ENCODE results near the gene ACAA2. TPM values are rescaled to one million over a fixed set of nuclear protein-coding genes. Genes with fewer than 3 reads are reported as not detected.
A peak's percentile ranks its signal among the peaks of the same experiment; 100 is the strongest.

ACAA2 gene
- total RNA-seq, 2 experiments from 2014 or later = 67.9 to 69.8 TPM

DNA sequence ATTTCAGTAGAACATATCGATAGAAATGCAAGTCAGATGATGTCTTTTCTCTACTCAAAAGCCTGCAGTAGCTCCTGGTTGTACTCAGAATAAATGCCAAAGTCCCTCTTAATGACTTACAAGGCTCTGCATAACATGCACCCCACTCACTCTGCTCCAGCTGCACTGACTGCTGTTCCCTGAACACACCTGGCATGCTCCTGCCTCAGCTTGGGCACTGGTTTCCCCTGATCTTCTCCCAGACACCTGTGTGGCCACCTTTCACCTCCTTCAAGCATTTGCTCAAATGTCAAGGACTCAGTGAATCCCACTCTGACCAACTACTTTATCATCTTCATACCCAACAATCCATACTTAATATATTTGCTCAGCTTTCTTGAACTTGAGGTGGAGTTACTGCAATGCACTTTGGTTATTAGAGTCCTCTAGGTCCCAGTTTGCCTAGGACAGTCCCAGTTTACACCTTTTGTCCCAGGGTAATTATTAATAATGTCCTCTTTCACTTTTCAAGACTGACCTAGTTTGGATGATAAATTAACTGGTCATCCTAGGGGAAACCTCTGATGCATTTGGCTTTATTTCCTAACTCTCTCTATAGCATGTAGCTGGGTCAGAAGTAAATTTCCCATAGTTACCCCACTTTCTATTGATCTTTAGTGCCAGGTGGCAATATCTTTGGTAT, 44.1 kb downstream of the ACAA2 start:
- Mint-ChIP-seq H3K4me1 (ENCODE audit: low read depth) (no peaks in the 10 kb centered on the region), H3K27ac (no peak overlapping the region), H3K36me3 (ENCODE audit: low read depth) (no peaks in the 10 kb centered on the region), H3K4me3 (no peak overlapping the region), H3K27me3 (ENCODE audit: low read depth) (no peaks in the 10 kb centered on the region), H3K9me3 (peaks cover 1% of the 10 kb centered on the region)
- CTCF ChIA-PET = interaction anchor here (0.6 to 0.7 kb wide), 2 partner anchors 92 to 100 kb away, joined by 3 read pairs; no protein-coding TSS in a partner anchor
- intact Hi-C loops (cut with micrococcal nuclease) = loop anchor here (5.0 kb wide), 1 partner anchor 247 kb away; no protein-coding TSS in a partner anchor
- no peak for DNase-seq

DNA sequence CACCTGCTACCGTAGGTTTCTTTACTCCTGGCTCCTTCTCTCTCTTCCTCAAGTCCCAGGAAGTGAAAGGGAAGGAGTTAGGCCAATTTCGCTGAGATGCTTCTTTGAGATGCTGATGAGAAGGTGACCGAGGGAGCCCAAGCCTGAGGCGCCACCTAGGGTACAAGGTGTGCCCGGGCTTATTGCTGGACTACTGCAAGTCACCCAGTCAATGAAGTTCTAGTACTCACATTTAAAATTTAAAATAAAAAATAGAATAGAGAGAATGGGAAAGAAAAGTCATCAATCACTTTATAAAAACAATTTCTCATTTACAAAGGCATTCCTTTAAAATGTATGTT, 45.3 kb downstream of the ACAA2 start:
- CTCF ChIA-PET = no interaction called here
- intact Hi-C loops (cut with micrococcal nuclease) = loop anchor here (1.0 to 5.0 kb wide), 2 partner anchors 246 to 1093 kb away; no protein-coding TSS in a partner anchor
- H3K4me1 Mint-ChIP-seq (ENCODE audit: low read depth) = no peaks in the 10 kb centered on the region
- H3K27me3 Mint-ChIP-seq (ENCODE audit: low read depth) = no peaks in the 10 kb centered on the region
- H3K4me3 Mint-ChIP-seq = no peak overlapping the region
- DNase-seq = peak; percentile 41
- H3K9me3 Mint-ChIP-seq = no peaks in the 10 kb centered on the region
- H3K27ac Mint-ChIP-seq = no peak overlapping the region
- no peaks in the 10 kb centered on the region for H3K36me3 Mint-ChIP-seq (ENCODE audit: low read depth)

DNA sequence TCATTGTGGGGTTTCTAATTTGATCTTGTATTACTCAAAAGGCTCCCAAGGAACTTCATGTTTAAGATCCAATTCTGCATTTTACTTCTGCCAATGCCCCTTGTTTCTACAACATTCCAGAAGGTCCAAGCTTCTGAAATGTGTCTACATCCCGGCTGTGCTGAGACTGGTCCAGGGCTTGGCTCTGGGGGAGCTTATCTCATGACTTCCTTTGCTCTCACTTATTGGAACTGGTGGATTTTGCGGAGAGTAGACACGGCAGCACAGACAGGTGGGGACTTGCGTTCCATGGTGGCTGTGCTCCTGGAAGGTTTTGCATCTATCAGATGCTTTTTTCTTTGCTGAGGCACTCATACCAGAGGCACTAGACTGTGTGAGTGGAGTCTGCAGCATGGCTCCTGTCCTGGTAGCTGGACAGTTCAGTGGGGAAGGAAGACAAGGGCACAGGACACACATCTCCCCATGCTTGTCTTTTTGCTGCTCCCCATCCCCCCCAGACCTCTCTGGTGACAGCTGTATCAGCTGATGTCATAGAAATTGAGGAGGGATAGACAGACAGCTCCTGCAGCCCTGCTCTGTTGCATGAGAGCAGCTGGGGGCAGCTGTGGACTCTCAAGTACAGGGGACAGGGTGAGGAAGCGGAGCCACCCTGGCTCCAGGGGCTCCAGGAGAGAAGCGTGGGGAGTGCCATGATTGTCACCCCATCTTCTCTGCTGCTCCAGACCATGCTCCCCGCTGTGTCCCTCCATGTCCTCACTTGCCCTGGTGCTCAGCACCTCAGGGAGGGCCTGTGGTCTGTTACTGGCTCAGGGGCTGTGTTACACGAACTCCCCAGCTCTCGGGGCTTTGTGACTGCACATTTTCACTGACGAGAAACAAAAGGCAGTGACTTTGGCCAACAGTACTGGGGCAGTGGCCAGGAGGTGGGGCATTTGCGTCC, 46.0 kb downstream of the ACAA2 start:
- intact Hi-C loops (cut with micrococcal nuclease) = loop anchor here (1.0 to 5.0 kb wide), 2 partner anchors 245 to 1092 kb away; no protein-coding TSS in a partner anchor
- no peaks in the 10 kb centered on the region for H3K4me1 Mint-ChIP-seq (ENCODE audit: low read depth)
- CTCF ChIA-PET = no interaction called here

DNA sequence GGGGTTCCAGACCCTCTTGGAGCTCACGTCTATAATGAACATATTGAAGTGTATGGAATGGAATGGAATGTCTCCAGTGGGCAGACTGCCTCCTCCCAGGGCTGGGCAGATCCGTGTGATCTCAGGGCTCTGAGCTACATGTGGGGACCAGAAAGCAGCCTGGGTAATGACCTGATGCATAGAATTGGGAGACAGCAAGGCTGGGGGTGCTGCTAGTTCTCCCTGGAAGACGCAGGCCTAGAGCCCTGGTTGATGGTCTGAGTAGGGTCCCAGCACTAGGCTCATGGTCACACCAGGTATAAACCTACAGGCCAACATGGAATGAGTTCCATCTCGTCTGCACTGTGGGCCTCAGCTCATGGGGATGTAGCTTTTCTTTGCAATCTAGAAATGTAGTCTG, 46.7 kb downstream of the ACAA2 start:
- Mint-ChIP-seq H3K27ac (no peak overlapping the region), H3K4me1 (ENCODE audit: low read depth) (no peaks in the 10 kb centered on the region), H3K9me3 (no peaks in the 10 kb centered on the region), H3K36me3 (ENCODE audit: low read depth) (no peaks in the 10 kb centered on the region), H3K4me3 (no peak overlapping the region), H3K27me3 (ENCODE audit: low read depth) (no peaks in the 10 kb centered on the region)
- DNase-seq = no peak
- CTCF ChIA-PET = interaction anchor here (0.8 kb wide), 1 partner anchor 11 kb away, joined by 3 read pairs; no protein-coding TSS in a partner anchor
- intact Hi-C loops (cut with micrococcal nuclease) = loop anchor here (5.0 kb wide), 1 partner anchor 244 kb away; no protein-coding TSS in a partner anchor

More for the DNA sequence above, 46.0 kb downstream of the ACAA2 start:
- Mint-ChIP-seq H3K27me3 (ENCODE audit: low read depth) (no peaks in the 10 kb centered on the region), H3K4me3 (no peak overlapping the region), H3K27ac (no peak overlapping the region), H3K36me3 (ENCODE audit: low read depth) (no peaks in the 10 kb centered on the region), H3K9me3 (no peaks in the 10 kb centered on the region)
- DNase-seq = no peak

DNA sequence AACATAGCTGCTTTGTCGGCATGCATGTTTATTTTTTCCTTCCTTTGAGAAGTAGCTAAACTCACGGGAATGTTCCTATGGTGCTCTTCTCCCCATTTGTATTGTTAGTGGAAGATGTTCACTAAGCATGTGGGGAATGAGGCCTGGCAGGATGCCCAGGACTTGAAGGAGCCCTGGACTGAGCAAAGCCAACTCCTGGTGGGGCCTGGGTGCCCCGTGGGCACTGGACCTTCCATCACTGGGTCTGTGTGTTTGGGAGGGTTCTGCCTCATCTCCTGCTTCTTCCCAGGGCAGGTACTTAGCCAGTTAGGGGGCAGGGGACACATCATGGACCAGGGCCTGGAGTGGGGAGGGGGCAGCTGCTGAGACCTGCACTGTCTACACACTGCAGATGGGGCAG, 49.3 kb downstream of the ACAA2 start:
- Mint-ChIP-seq H3K27me3 (ENCODE audit: low read depth) (no peaks in the 10 kb centered on the region), H3K4me1 (ENCODE audit: low read depth) (no peaks in the 10 kb centered on the region), H3K9me3 (no peaks in the 10 kb centered on the region), H3K27ac (no peak overlapping the region), H3K4me3 (no peak overlapping the region), H3K36me3 (ENCODE audit: low read depth) (no peaks in the 10 kb centered on the region)
- intact Hi-C loops (cut with micrococcal nuclease) = no loop called here
- DNase-seq = no peak
- CTCF ChIA-PET = no interaction called here

DNA sequence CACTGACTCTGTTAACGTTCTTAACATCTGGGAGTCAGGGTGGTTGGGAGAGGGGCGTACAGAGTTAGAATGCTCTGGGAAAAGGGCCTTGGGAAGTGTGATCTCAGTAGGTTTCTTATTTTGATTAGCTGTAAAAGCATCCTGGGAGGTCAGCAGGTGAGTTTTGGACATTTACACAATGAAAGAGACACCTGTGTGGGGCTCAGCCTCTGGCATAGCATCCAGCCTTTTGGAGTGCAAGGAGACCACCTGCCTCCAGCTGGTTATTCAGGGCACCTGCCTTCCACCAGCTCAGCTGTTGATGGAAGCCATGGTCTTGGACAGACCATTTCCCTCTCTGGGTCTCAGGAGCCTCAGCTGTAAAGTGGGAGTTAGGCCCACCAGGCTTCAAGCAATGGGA, 49.7 kb downstream of the ACAA2 start:
- Mint-ChIP-seq H3K4me1 (ENCODE audit: low read depth) (no peaks in the 10 kb centered on the region), H3K36me3 (ENCODE audit: low read depth) (no peaks in the 10 kb centered on the region), H3K9me3 (no peaks in the 10 kb centered on the region), H3K27ac (no peak overlapping the region), H3K27me3 (ENCODE audit: low read depth) (no peaks in the 10 kb centered on the region), H3K4me3 (no peak overlapping the region)
- intact Hi-C loops (cut with micrococcal nuclease) = no loop called here
- CTCF ChIA-PET = no interaction called here
- no peak for DNase-seq

DNA sequence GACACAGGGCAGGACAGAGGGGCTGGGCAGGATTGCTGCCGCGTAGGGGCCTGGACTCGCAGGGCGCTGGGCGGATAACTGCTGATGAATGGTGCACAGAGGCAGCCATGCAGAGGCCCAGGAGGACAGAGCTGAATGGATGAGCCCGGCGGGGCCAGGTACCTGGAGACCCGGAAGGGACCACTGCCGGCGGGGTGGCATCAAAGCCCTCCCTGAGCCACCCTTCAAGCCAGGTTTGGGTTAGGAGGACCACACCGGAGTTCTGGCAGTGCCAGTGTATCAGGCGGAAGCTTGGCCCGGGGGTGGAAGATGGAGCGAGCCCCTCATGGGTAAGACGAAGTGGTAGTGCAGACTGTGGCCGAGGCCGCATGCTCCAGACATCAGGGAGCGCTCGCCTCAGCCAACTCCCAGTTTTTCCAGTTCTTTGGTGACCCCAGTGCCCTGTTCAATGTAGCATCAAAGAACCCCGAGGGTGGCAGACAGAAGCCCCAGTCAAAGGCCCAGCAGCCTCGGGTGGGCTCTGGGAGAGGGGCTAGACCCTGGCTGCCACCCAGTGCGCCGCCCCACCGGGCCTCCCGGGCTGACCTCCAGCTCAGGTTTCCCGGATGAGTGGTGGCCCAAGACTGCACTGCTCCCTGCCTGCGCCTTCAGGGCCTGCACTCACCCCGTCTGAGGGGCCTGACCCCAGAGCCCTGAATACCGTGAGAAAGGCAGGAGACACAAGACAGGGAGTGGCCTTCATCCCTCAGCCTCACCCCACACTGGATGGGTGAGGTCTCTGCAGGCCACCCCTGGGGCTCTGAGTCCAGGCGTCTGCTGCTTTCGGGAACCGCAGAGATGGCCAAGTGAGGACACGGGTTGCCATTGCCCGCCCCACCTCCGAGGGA, 50.9 kb downstream of the ACAA2 start:
- H3K27ac Mint-ChIP-seq = no peak overlapping the region
- H3K27me3 Mint-ChIP-seq (ENCODE audit: low read depth) = no peaks in the 10 kb centered on the region
- H3K9me3 Mint-ChIP-seq = no peaks in the 10 kb centered on the region
- CTCF ChIA-PET = no interaction called here
- no peak overlapping the region for H3K4me3 Mint-ChIP-seq
- intact Hi-C loops (cut with micrococcal nuclease) = no loop called here
- DNase-seq = no peak
- H3K4me1 Mint-ChIP-seq (ENCODE audit: low read depth) = no peaks in the 10 kb centered on the region
- no peaks in the 10 kb centered on the region for H3K36me3 Mint-ChIP-seq (ENCODE audit: low read depth)

DNA sequence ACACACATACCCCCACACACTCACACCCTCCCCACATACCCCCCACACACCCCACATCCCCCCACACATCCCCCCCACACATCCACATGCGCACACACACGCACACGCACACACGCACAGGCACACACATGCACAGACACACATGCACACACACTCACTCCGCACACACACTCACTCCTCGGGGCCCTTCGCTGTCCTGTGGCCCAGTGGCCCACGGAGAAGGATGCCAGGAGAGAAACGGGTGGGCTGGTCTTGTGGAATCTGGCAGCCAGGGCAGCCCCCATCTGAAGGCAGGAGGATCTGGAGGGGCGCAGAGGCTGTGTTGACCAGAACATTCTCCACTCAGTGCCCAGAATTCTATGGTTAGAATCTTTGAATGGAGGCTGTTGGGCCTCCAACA, 51.6 kb downstream of the ACAA2 start:
- Mint-ChIP-seq H3K4me3 (no peak overlapping the region), H3K27ac (no peak overlapping the region), H3K27me3 (ENCODE audit: low read depth) (no peaks in the 10 kb centered on the region), H3K36me3 (ENCODE audit: low read depth) (no peaks in the 10 kb centered on the region), H3K9me3 (no peaks in the 10 kb centered on the region), H3K4me1 (ENCODE audit: low read depth) (no peaks in the 10 kb centered on the region)
- CTCF ChIA-PET = no interaction called here
- intact Hi-C loops (cut with micrococcal nuclease) = no loop called here
- DNase-seq = no peak

DNA sequence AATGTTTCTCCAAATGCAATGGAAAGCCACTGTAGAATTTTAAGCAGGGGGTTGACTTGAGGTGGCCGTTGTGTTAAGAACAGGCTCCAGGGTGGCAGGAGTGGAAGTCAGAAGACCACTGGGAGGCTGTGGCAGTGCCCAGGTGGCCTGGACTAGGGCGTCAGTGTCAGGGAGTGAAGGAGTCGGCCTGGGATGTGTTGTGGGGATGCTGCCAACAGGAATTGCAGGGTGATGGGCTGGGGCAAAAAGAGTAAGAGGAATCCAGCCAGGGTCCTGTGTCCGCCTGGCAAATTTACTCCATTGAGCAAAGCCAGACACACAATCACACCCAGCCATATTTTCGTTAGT, 55.1 kb downstream of the ACAA2 start:
- CTCF ChIA-PET = no interaction called here

DNA sequence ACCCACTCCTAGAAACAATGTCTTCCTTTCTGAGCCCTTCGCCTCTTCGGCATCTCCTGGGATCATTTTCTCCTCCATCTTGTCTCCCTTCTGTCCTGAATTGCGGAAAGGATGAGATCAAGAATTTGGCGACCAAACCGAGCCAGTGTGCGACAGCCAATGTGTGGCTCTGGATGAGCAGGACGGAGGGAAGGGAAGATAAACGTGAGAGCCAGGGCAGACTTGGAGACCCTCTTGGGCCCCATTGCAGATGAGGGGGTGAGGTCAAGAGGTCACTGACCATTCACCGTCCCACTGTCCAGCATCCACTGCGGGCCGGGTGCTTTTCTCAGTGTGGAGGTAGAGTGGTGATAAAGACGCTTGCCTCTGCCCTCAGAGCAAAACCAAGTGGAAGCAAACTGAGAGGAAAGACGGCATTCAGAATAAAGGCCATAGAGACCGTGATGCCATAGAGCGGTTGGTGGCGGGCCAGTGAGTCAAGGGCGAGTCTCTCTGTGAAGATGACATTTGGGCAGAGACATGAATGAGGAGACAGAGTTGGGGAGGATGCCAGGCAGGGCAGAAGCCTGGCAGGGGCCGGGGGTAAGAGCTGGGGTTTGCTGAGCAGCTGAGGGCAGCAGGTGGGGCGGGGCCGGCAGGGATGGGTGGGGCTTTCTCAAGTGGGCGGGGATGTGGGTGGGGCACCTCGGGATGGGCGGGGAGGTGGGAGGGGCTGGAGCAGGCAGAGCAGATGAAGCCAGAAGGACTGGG, 55.6 kb downstream of the ACAA2 start:
- CTCF ChIA-PET = no interaction called here
- no peak overlapping the region for H3K27ac Mint-ChIP-seq
- no peaks in the 10 kb centered on the region for H3K27me3 Mint-ChIP-seq (ENCODE audit: low read depth)
- no peak overlapping the region for H3K4me3 Mint-ChIP-seq
- no peak for DNase-seq
- intact Hi-C loops (cut with micrococcal nuclease) = no loop called here
- H3K36me3 Mint-ChIP-seq (ENCODE audit: low read depth) = no peaks in the 10 kb centered on the region
- no peaks in the 10 kb centered on the region for H3K4me1 Mint-ChIP-seq (ENCODE audit: low read depth)
- no peaks in the 10 kb centered on the region for H3K9me3 Mint-ChIP-seq

More for the DNA sequence above, 55.1 kb downstream of the ACAA2 start:
- no peak for DNase-seq
- no peaks in the 10 kb centered on the region for H3K9me3 Mint-ChIP-seq
- H3K27ac Mint-ChIP-seq = no peak overlapping the region
- H3K4me3 Mint-ChIP-seq = no peak overlapping the region
- H3K27me3 Mint-ChIP-seq (ENCODE audit: low read depth) = no peaks in the 10 kb centered on the region
- intact Hi-C loops (cut with micrococcal nuclease) = no loop called here
- H3K36me3 Mint-ChIP-seq (ENCODE audit: low read depth) = no peaks in the 10 kb centered on the region
- H3K4me1 Mint-ChIP-seq (ENCODE audit: low read depth) = no peaks in the 10 kb centered on the region

DNA sequence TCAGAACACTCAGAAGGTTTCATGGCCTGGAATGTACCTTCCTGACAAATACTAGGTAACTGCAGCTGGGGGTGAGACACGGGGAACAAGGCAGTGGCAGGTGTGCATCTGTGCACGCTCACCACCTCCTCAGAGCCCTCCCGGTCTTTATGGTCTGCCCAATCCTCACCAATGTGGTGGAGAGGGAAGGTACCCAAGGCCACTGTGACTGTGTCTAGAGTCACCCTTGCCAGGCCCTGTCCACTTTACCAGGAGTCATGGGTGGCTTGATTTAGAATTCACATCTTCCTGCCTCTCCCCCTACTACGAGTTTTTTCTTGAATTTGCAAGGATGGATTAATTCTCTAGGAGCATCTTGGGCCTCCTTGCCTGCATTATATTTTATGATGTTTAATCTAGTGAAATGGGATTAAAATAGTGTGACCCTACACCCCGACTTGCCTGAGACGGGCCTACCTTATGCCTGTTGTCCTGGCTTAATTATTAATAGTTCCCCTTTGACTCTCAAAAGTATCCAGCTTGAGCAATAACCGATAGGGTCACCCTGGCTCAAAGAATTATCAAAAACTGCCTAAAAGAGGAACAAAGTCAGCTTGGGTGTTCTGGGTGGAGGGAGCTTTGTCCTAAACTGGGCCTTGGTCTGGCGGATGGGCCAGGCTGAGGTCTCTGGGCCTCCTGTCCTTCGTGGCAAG, 56.5 kb downstream of the ACAA2 start:
- intact Hi-C loops (cut with micrococcal nuclease) = no loop called here
- H3K4me3 Mint-ChIP-seq = no peak overlapping the region
- no peaks in the 10 kb centered on the region for H3K36me3 Mint-ChIP-seq (ENCODE audit: low read depth)
- H3K27ac Mint-ChIP-seq = no peak overlapping the region
- H3K9me3 Mint-ChIP-seq = no peaks in the 10 kb centered on the region
- DNase-seq = no peak
- no peaks in the 10 kb centered on the region for H3K27me3 Mint-ChIP-seq (ENCODE audit: low read depth)
- CTCF ChIA-PET = interaction anchor here (0.6 kb wide), 1 partner anchor 274 kb away, joined by 3 read pairs; no protein-coding TSS in a partner anchor
- H3K4me1 Mint-ChIP-seq (ENCODE audit: low read depth) = peaks cover 5% of the 10 kb centered on the region

Measured in activated naive CD4-positive, alpha-beta T cell treated with anti-CD3 and anti-CD28 coated beads for 36 hours (primary cell).